ENCODE data around the gene PLXNA4. TPM values are rescaled to one million over a fixed set of nuclear protein-coding genes. Genes with fewer than 3 reads are reported as not detected.

Gene PLXNA4
- total RNA-seq, 1 donor from 2014 or later: 3.3 TPM

GRCh38 chr7:132571970-132572369 is 4.3 kb downstream of the PLXNA4 start:
- no peaks in the 10 kb centered on the region for H3K9me3 Mint-ChIP-seq (ENCODE audit: unreplicated experiment)
- H3K79me2 ChIP-seq (ENCODE audit: insufficient read depth, low read length): peaks cover 9% of the 10 kb centered on the region
- H3K4me2 ChIP-seq (ENCODE audit: low read length): no peak overlapping the region
- peaks cover 32% of the 10 kb centered on the region for H3K27me3 ChIP-seq (ENCODE audit: insufficient read depth, low read length)
- H3K4me3 Mint-ChIP-seq (ENCODE audit: unreplicated experiment): no peak overlapping the region
- H3K36me3 ChIP-seq (ENCODE audit: insufficient read depth, low read length): no peaks in the 10 kb centered on the region
- peaks cover 6% of the 10 kb centered on the region for H3K36me3 Mint-ChIP-seq (ENCODE audit: low read depth, unreplicated experiment)
- no peak overlapping the region for H3K27ac Mint-ChIP-seq (ENCODE audit: unreplicated experiment)
- H3K27me3 Mint-ChIP-seq (ENCODE audit: low read depth, unreplicated experiment): peaks cover 80% of the 10 kb centered on the region
- no peak overlapping the region for H3K27ac ChIP-seq (ENCODE audit: low read depth, low read length)
- no peaks in the 10 kb centered on the region for H3K9me3 ChIP-seq (ENCODE audit: insufficient read depth, low read depth, low read length)
- TF ChIP-seq CTCF (IDR thresholded peaks at IDR 0.05; ENCODE audit: insufficient read depth, low read depth, low read length): no peak
- no peak overlapping the region for H3K4me3 ChIP-seq (ENCODE audit: insufficient read depth, low read depth, low read length)
- H4K20me1 ChIP-seq (ENCODE audit: insufficient read depth, low read length): peaks cover 10% of the 10 kb centered on the region
- H3K4me1 ChIP-seq (ENCODE audit: insufficient read depth, low read length): peaks cover 17% of the 10 kb centered on the region
- H3K9ac ChIP-seq (ENCODE audit: low read length): no peak overlapping the region
- no peak for DNase-seq (ENCODE audit: low read depth)
- H3K4me1 Mint-ChIP-seq (ENCODE audit: low read depth, unreplicated experiment): peaks cover 12% of the 10 kb centered on the region
- H2AFZ ChIP-seq (ENCODE audit: low read depth, low read length): no peak overlapping the region
- FAIRE-seq: no peak

- H3K4me2 ChIP-seq (ENCODE audit: low read length): no peak overlapping the region
- TF ChIP-seq EZH2 (IDR thresholded peaks at IDR 0.05; ENCODE audit: insufficient read depth, low read length) (no peak), CTCF (IDR thresholded peaks at IDR 0.05; ENCODE audit: insufficient read depth, low read depth, low read length) (no peak)
- peaks cover 9% of the 10 kb centered on the region for H3K79me2 ChIP-seq (ENCODE audit: insufficient read depth, low read length)
- no peaks in the 10 kb centered on the region for H3K36me3 ChIP-seq (ENCODE audit: insufficient read depth, low read length)
- H3K4me3 ChIP-seq (ENCODE audit: insufficient read depth, low read depth, low read length): no peak overlapping the region
- Mint-ChIP-seq H3K4me1 (ENCODE audit: low read depth, unreplicated experiment) (peaks cover 12% of the 10 kb centered on the region), H3K9me3 (ENCODE audit: unreplicated experiment) (no peaks in the 10 kb centered on the region), H3K4me3 (ENCODE audit: unreplicated experiment) (no peak overlapping the region), H3K27me3 (ENCODE audit: low read depth, unreplicated experiment) (peaks cover 89% of the 10 kb centered on the region), H3K27ac (ENCODE audit: unreplicated experiment) (no peak overlapping the region), H3K36me3 (ENCODE audit: low read depth, unreplicated experiment) (peaks cover 6% of the 10 kb centered on the region)
- H3K27ac ChIP-seq (ENCODE audit: low read depth, low read length): no peak overlapping the region
- H3K4me1 ChIP-seq (ENCODE audit: insufficient read depth, low read length): peaks cover 4% of the 10 kb centered on the region
- FAIRE-seq: no peak
- H3K9ac ChIP-seq (ENCODE audit: low read length): no peak overlapping the region
- no peak for DNase-seq (ENCODE audit: low read depth)
- H2AFZ ChIP-seq (ENCODE audit: low read depth, low read length): no peak overlapping the region
- H4K20me1 ChIP-seq (ENCODE audit: insufficient read depth, low read length): peaks cover 10% of the 10 kb centered on the region
- H3K9me3 ChIP-seq (ENCODE audit: insufficient read depth, low read depth, low read length): no peaks in the 10 kb centered on the region
- peaks cover 26% of the 10 kb centered on the region for H3K27me3 ChIP-seq (ENCODE audit: insufficient read depth, low read length)
These were observed 6.2 kb downstream of the PLXNA4 start for GRCh38 chr7:132569884-132570614.

GRCh38 chr7:132568962-132569361 is 7.3 kb downstream of the PLXNA4 start:
- peaks cover 7% of the 10 kb centered on the region for H4K20me1 ChIP-seq (ENCODE audit: insufficient read depth, low read length)
- FAIRE-seq (no peak), DNase-seq (ENCODE audit: low read depth) (no peak)
- peaks cover 8% of the 10 kb centered on the region for H3K36me3 Mint-ChIP-seq (ENCODE audit: low read depth, unreplicated experiment)
- H3K27me3 ChIP-seq (ENCODE audit: insufficient read depth, low read length): peaks cover 19% of the 10 kb centered on the region
- H3K4me1 Mint-ChIP-seq (ENCODE audit: low read depth, unreplicated experiment): peaks cover 8% of the 10 kb centered on the region
- H3K4me3 Mint-ChIP-seq (ENCODE audit: unreplicated experiment): no peak overlapping the region
- peaks cover 5% of the 10 kb centered on the region for H3K79me2 ChIP-seq (ENCODE audit: insufficient read depth, low read length)
- TF ChIP-seq CTCF (IDR thresholded peaks at IDR 0.05; ENCODE audit: insufficient read depth, low read depth, low read length) (no peak), EZH2 (IDR thresholded peaks at IDR 0.05; ENCODE audit: insufficient read depth, low read length) (no peak)
- no peaks in the 10 kb centered on the region for H3K4me1 ChIP-seq (ENCODE audit: insufficient read depth, low read length)
- H2AFZ ChIP-seq (ENCODE audit: low read depth, low read length): no peak overlapping the region
- no peak overlapping the region for H3K4me2 ChIP-seq (ENCODE audit: low read length)
- H3K36me3 ChIP-seq (ENCODE audit: insufficient read depth, low read length): no peaks in the 10 kb centered on the region
- H3K9me3 Mint-ChIP-seq (ENCODE audit: unreplicated experiment): peaks cover 3% of the 10 kb centered on the region
- H3K27ac Mint-ChIP-seq (ENCODE audit: unreplicated experiment): no peak overlapping the region
- H3K4me3 ChIP-seq (ENCODE audit: insufficient read depth, low read depth, low read length): no peak overlapping the region
- H3K27me3 Mint-ChIP-seq (ENCODE audit: low read depth, unreplicated experiment): peaks cover 86% of the 10 kb centered on the region
- H3K9me3 ChIP-seq (ENCODE audit: insufficient read depth, low read depth, low read length): no peaks in the 10 kb centered on the region
- no peak overlapping the region for H3K27ac ChIP-seq (ENCODE audit: low read depth, low read length)
- no peak overlapping the region for H3K9ac ChIP-seq (ENCODE audit: low read length)

All from astrocyte (in vitro differentiated cells and primary cell).